HCT116 (cell line): ENCODE results near the gene MMP24. TPM values are rescaled to one million over a fixed set of nuclear protein-coding genes. Genes with fewer than 3 reads are reported as not detected.

Experiments used
- ATAC-seq: fragments of 200-7000 bp; cut with Tn5 transposase; 2 replicates; pipeline ENCODE4 v1.9.1; 2020; ENCODE audit warnings: mild to moderate bottlenecking, moderate library complexity
- BruUV-seq: library from RNA; stranded (reverse); fragments of 400-500 nt; replicated peaks from 2 replicates; lab custom pipeline; 2021; lab: Mats Ljungman, UMichigan
- CTCF ChIA-PET: fragments of 300-600 bp; sonication (Branson Sonifier 250); formaldehyde crosslinking; loops from one replicate; lab custom pipeline; 2021; ENCODE audit warnings: antibody characterized with exemption; lab: Charles Lee
- POLR2A ChIA-PET: fragments of 300-600, 350-600 bp; sonication (Branson Sonifier 250); formaldehyde crosslinking; loops from one replicate; lab custom pipeline; 2021; ENCODE audit warnings: antibody characterized with exemption; lab: Charles Lee
- RAD21 ChIA-PET, 2 experiments: fragments of 300-600 bp; sonication (Branson Sonifier 250); formaldehyde crosslinking; loops; one replicate each; lab custom pipeline; 2023; ENCODE audit warnings: low total read pairs in 2 of 2; ENCODE audit not compliant: uncharacterized antibody in 2 of 2, unreplicated experiment in 2 of 2, low non-redundant PET in 1 of 2; lab: Charles Lee
- DNase-seq: peaks from one replicate; pipeline ENCODE4 v3.0.0-alpha.2; 2010; ENCODE audit warnings: low read depth, low spot score
- H2AFZ ChIP-seq: fragments of 200-600 bp; shearing (Covaris generic), sonication (generic); 2 replicates; pipeline ENCODE4 v1.6.1; 2017; ENCODE audit warnings: low read depth, mixed run types, mixed read lengths, antibody characterized with exemption, low read length; ENCODE audit not compliant: poor library complexity, severe bottlenecking
- H3K27ac ChIP-seq: 2 replicates; pipeline ENCODE4 v1.5.1; 2012; ENCODE audit warnings: low read depth, low read length
- H3K27me3 ChIP-seq: fragments of 200-600 bp; sonication (generic); 2 replicates; pipeline ENCODE4 v1.6.1; 2016; ENCODE audit warnings: mixed run types, low read length, mixed read lengths; ENCODE audit not compliant: insufficient read depth
- H3K36me3 ChIP-seq, 2 experiments: fragments of 200-500 bp in 1 of 2; fragments of 200-600 bp in 1 of 2; sonication (Bioruptor generic) in 1 of 2; sonication (generic) in 1 of 2; 2 replicates each; pipeline versions ENCODE4 v1.5.1 to v1.6.1; 2014 to 2016; ENCODE audit warnings: low read length in 2 of 2, inconsistent platforms in 1 of 2, mixed read lengths in 1 of 2, mixed run types in 1 of 2; ENCODE audit not compliant: insufficient read depth in 2 of 2, control insufficient read depth in 1 of 2
- H3K4me1 ChIP-seq, 2 experiments: fragments of 200-600 bp in 1 of 2; sonication (generic) in 1 of 2; 2 replicates each; pipeline versions ENCODE4 v1.5.1 to v1.6.1; 2012 to 2017; ENCODE audit warnings: low read length in 2 of 2, inconsistent platforms in 1 of 2, mild to moderate bottlenecking in 1 of 2, mixed read lengths in 1 of 2, mixed run types in 1 of 2, moderate library complexity in 1 of 2; ENCODE audit not compliant: insufficient read depth in 2 of 2, control insufficient read depth in 1 of 2
- H3K4me2 ChIP-seq: fragments of 200-600 bp; sonication (generic); 2 replicates; pipeline ENCODE4 v1.6.1; 2017; ENCODE audit warnings: mixed run types, low read length, mixed read lengths
- H3K4me3 ChIP-seq, 2 experiments: fragments of 200-600 bp in 1 of 2; sonication (generic) in 1 of 2; replicated peaks in 1 of 2; 2 replicates each; pipeline ENCODE4 v1.5.1; 2011 to 2016; ENCODE audit warnings: low read length in 2 of 2, control low read depth in 1 of 2, low read depth in 1 of 2, mild to moderate bottlenecking in 1 of 2, mixed read lengths in 1 of 2, mixed run types in 1 of 2
- H3K79me2 ChIP-seq: fragments of 200-600 bp; sonication (generic); 2 replicates; pipeline ENCODE4 v1.6.1; 2017; ENCODE audit warnings: mild to moderate bottlenecking, mixed run types, low read length, moderate library complexity, mixed read lengths; ENCODE audit not compliant: insufficient read depth
- H3K9ac ChIP-seq: fragments of 200-600 bp; sonication (generic); 2 replicates; pipeline ENCODE4 v1.6.1; 2016; ENCODE audit warnings: low read length, mixed read lengths
- H3K9me2 ChIP-seq: fragments of 200-600 bp; sonication (generic), shearing (Covaris generic); 2 replicates; pipeline ENCODE4 v1.6.1; 2017; ENCODE audit warnings: mixed run types, mild to moderate bottlenecking, moderate library complexity; ENCODE audit not compliant: insufficient read depth
- H3K9me3 ChIP-seq, 2 experiments: fragments of 200-500 bp in 1 of 2; fragments of 200-600 bp in 1 of 2; sonication (Bioruptor generic) in 1 of 2; sonication (generic) in 1 of 2; 2 replicates each; pipeline ENCODE4 v1.6.1; 2014 to 2017; ENCODE audit warnings: low read length in 2 of 2, mixed read lengths in 2 of 2, inconsistent platforms in 1 of 2, low read depth in 1 of 2, mild to moderate bottlenecking in 1 of 2, mixed run types in 1 of 2, moderate library complexity in 1 of 2; ENCODE audit not compliant: control insufficient read depth in 1 of 2, insufficient read depth in 1 of 2
- H4K20me1 ChIP-seq: fragments of 200-600 bp; sonication (generic), shearing (Covaris generic); 2 replicates; pipeline ENCODE4 v1.6.1; 2017; ENCODE audit warnings: mixed run types, mild to moderate bottlenecking, moderate library complexity; ENCODE audit not compliant: insufficient read depth
- CBX3 ChIP-seq: IDR thresholded peaks from 2 replicates; pipeline ENCODE4 v1.6.1; 2012; ENCODE audit warnings: low read depth
- CEBPB ChIP-seq: IDR thresholded peaks from 2 replicates; pipeline ENCODE4 v1.6.1; 2012; ENCODE audit warnings: low read depth
- EGR1 ChIP-seq: IDR thresholded peaks from 2 replicates; pipeline ENCODE4 v1.6.1; 2012; ENCODE audit warnings: low read depth
- ELF1 ChIP-seq: IDR thresholded peaks from 2 replicates; pipeline ENCODE4 v1.6.1; 2012; ENCODE audit warnings: low read depth, borderline replicate concordance
- EZH2 ChIP-seq: fragments of 200-600 bp; sonication (generic); IDR thresholded peaks from 2 replicates; pipeline ENCODE4 v1.6.1; 2017; ENCODE audit warnings: antibody characterized with exemption, mixed run types
- EZH2phosphoT487 ChIP-seq: fragments of 200-600 bp; IDR thresholded peaks from 2 replicates; pipeline ENCODE4 v1.6.1; 2018; ENCODE audit warnings: antibody characterized with exemption, borderline replicate concordance
- FOSL1 ChIP-seq: IDR thresholded peaks from 2 replicates; pipeline ENCODE4 v1.6.1; 2012; ENCODE audit warnings: low read depth
- JUND ChIP-seq: IDR thresholded peaks from 2 replicates; pipeline ENCODE4 v1.6.1; 2012
- MAX ChIP-seq: IDR thresholded peaks from 2 replicates; pipeline ENCODE4 v1.6.1; 2012
- POLR2AphosphoS5 ChIP-seq: IDR thresholded peaks from 2 replicates; pipeline ENCODE4 v1.6.1; 2011; ENCODE audit warnings: mild to moderate bottlenecking, low read depth, low read length, moderate library complexity
- SIN3A ChIP-seq: IDR thresholded peaks from 2 replicates; pipeline ENCODE4 v1.6.1; 2012; ENCODE audit warnings: low read depth
- SRF ChIP-seq: IDR thresholded peaks from 2 replicates; pipeline ENCODE4 v1.6.1; 2012; ENCODE audit warnings: low read depth
- YY1 ChIP-seq: IDR thresholded peaks from 2 replicates; pipeline ENCODE4 v1.6.1; 2011; ENCODE audit warnings: low read length, low read depth, moderate library complexity, mild to moderate bottlenecking; ENCODE audit not compliant: insufficient replicate concordance; ENCODE audit errors: extremely low read depth
- ZBTB33 ChIP-seq: IDR thresholded peaks from 2 replicates; pipeline ENCODE4 v1.6.1; 2011; ENCODE audit warnings: mild to moderate bottlenecking, low read length, moderate library complexity; ENCODE audit not compliant: insufficient replicate concordance; ENCODE audit errors: extremely low read depth
- ZFX ChIP-seq: fragments of 450-650 bp; IDR thresholded peaks from 2 replicates; pipeline ENCODE4 v1.6.1; 2017
- ZNF274 ChIP-seq: fragments of 200-500 bp; sonication (Bioruptor generic); IDR thresholded peaks from 2 replicates; pipeline ENCODE4 v1.6.1; 2014; ENCODE audit warnings: mild to moderate bottlenecking, low read depth, low read length, inconsistent platforms
- intact Hi-C: fragments of 100-400 bp; cut with micrococcal nuclease; formaldehyde crosslinking; loops from 2 replicates; pipeline ENCODE4 v1.10.0; 2022
- total RNA-seq: library from RNA; stranded (reverse); gene quantifications from one replicate; pipeline ENCODE4 v1.2.1, GENCODE V29; 2021; ENCODE audit not compliant: unreplicated experiment
- TF ChIP-seq, protein P1 (sequence below), 3 experiments: fragments of 200-600 bp in 1 of 3; sonication (generic) in 1 of 3; IDR thresholded peaks in 2 of 3; conservative IDR thresholded peaks in 1 of 3; 2 replicates each; pipeline ENCODE4 v1.5.1; 2012 to 2017; ENCODE audit warnings: low read depth in 2 of 3, low read length in 2 of 3, antibody characterized with exemption in 1 of 3, borderline replicate concordance in 1 of 3, control low read depth in 1 of 3, mild to moderate bottlenecking in 1 of 3, mixed read lengths in 1 of 3, mixed run types in 1 of 3, moderate library complexity in 1 of 3; ENCODE audit not compliant: insufficient read depth in 1 of 3

MMP24 gene
- total RNA-seq, 1 experiment from 2014 or later, result not detected

- no peak for TF ChIP-seq CBX3
- TF ChIP-seq EZH2, result no peak
- no peak for TF ChIP-seq SRF
- no peak for TF ChIP-seq CEBPB
- TF ChIP-seq ELF1, result no peak
- no peak for TF ChIP-seq JUND
- no peak for TF ChIP-seq ZBTB33
- TF ChIP-seq, protein P1, sequence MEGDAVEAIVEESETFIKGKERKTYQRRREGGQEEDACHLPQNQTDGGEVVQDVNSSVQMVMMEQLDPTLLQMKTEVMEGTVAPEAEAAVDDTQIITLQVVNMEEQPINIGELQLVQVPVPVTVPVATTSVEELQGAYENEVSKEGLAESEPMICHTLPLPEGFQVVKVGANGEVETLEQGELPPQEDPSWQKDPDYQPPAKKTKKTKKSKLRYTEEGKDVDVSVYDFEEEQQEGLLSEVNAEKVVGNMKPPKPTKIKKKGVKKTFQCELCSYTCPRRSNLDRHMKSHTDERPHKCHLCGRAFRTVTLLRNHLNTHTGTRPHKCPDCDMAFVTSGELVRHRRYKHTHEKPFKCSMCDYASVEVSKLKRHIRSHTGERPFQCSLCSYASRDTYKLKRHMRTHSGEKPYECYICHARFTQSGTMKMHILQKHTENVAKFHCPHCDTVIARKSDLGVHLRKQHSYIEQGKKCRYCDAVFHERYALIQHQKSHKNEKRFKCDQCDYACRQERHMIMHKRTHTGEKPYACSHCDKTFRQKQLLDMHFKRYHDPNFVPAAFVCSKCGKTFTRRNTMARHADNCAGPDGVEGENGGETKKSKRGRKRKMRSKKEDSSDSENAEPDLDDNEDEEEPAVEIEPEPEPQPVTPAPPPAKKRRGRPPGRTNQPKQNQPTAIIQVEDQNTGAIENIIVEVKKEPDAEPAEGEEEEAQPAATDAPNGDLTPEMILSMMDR (IDR thresholded peaks at IDR 0.05 in 2 of 3, conservative IDR thresholded peaks at IDR 0.05 in 1 of 3; ENCODE audit: borderline replicate concordance in 1 of 3, insufficient read depth in 1 of 3, low read depth in 2 of 3, low read length in 2 of 3), result no peak
- no peak for TF ChIP-seq POLR2AphosphoS5
- no peak for TF ChIP-seq MAX
- TF ChIP-seq ZFX, result no peak
- TF ChIP-seq SIN3A, result no peak
- TF ChIP-seq YY1, result no peak
- no peak for TF ChIP-seq FOSL1
- no peak for TF ChIP-seq EZH2phosphoT487
- TF ChIP-seq EGR1, result no peak
- TF ChIP-seq ZNF274, result no peak
- Histone ChIP-seq H3K27ac (no peak overlapping the region), H4K20me1 (no peaks in the 10 kb centered on the region), H3K79me2 (no peaks in the 10 kb centered on the region), H3K9me2 (no peaks in the 10 kb centered on the region), H3K9me3 (no peaks in the 10 kb centered on the region), H2AFZ (no peak overlapping the region), H3K36me3 (no peaks in the 10 kb centered on the region), H3K4me2 (no peak overlapping the region), H3K4me1 (no peaks in the 10 kb centered on the region), H3K27me3 (no peaks in the 10 kb centered on the region), H3K9ac (no peak overlapping the region), H3K4me3 (no peak overlapping the region)
- intact Hi-C loops, result no loop called here
- ChIA-PET CTCF (no interaction called here), RAD21 (no interaction called here), POLR2A (no interaction called here)
- BruUV-seq, result no TSS peak
- ATAC-seq (no peak), DNase-seq (no peak)
These were observed 11.7 kb downstream of the MMP24 start for GRCh38 chr20:35238170-35238569.
